Sigmoid colon (tissue), 7 donors: ENCODE measurements around the gene OR4D6. TPM values are rescaled to one million over a fixed set of nuclear protein-coding genes. Genes with fewer than 3 reads are reported as not detected.
"Not testable (repeated sequence)": the region's sequence is repeated elsewhere in the genome, so short reads cannot be mapped to it uniquely, and the experiment has no call there.

Experiments used
- DNase-seq: peaks from one replicate; pipeline ENCODE4 v3.0.0-alpha.2; 2019
- H3K27ac ChIP-seq, 4 donors: fragments of 200-600 bp; sonication (generic); one replicate each; pipeline ENCODE4 v1.5.1; 2016 to 2019; ENCODE audit warnings: mild to moderate bottlenecking in 1 of 4
- H3K27me3 ChIP-seq, 3 donors: fragments of 200-600 bp; sonication (generic); one replicate each; pipeline ENCODE4 v1.5.1; 2019; ENCODE audit warnings: mild to moderate bottlenecking in 1 of 3
- H3K36me3 ChIP-seq, 4 donors: fragments of 200-600 bp; sonication (generic); one replicate each; pipeline ENCODE4 v1.5.1; 2016 to 2019
- H3K4me1 ChIP-seq, 4 donors: fragments of 200-600 bp; sonication (generic); one replicate each; pipeline ENCODE4 v1.5.1; 2017 to 2019
- H3K4me3 ChIP-seq, 4 donors: fragments of 200-600 bp; sonication (generic); one replicate each; pipeline ENCODE4 v1.5.1; 2017 to 2019; ENCODE audit warnings: mild to moderate bottlenecking in 2 of 4, moderate library complexity in 1 of 4
- H3K9me3 ChIP-seq, 4 donors: fragments of 200-600 bp in 3 of 4; sonication (generic) in 3 of 4; one replicate each; pipeline versions ENCODE4 v1.5.1 to v1.6.1; 2013 to 2019
- CTCF ChIP-seq, 4 experiments: fragments of 450-650 bp in 3 of 4; fragments of 200-600 bp in 1 of 4; IDR thresholded peaks; one replicate each; pipeline ENCODE4 v1.5.1; 2016 to 2019; ENCODE audit warnings: antibody characterized with exemption in 4 of 4, mild to moderate bottlenecking in 3 of 4, moderate library complexity in 2 of 4
- EP300 ChIP-seq, 4 donors: sonication (generic); formaldehyde crosslinking; IDR thresholded peaks; one replicate each; pipeline ENCODE4 v1.6.1; 2017; ENCODE audit warnings: antibody characterized with exemption in 4 of 4
- POLR2A ChIP-seq, 2 donors: fragments of 450-650 bp; IDR thresholded peaks; one replicate each; pipeline ENCODE4 v1.6.1; 2016; ENCODE audit warnings: antibody characterized with exemption in 2 of 2, mild to moderate bottlenecking in 2 of 2, moderate library complexity in 2 of 2
- POLR2AphosphoS5 ChIP-seq, 4 donors: sonication (generic); formaldehyde crosslinking; IDR thresholded peaks; one replicate each; pipeline ENCODE4 v1.6.1; 2017; ENCODE audit warnings: antibody characterized with exemption in 4 of 4
- WGBS, 2 donors: extraction: QIAGEN DNeasy Blood & Tissue Kit; methylation state at CpG; one replicate each; pipeline ENCODE4 v1.1.7; 2013; 5-methylcytosine and 5-hydroxymethylcytosine counted together
- intact Hi-C: fragments of 100-400 bp; cut with DNase I; formaldehyde crosslinking; loops from one replicate; pipeline ENCODE4 v1.15.1; 2023
- polyA plus RNA-seq, 3 donors: library from polyadenylated mRNA; stranded (reverse); fragments of 200-250 nt; gene quantifications; one replicate each; pipeline ENCODE4 v1.2.3, GENCODE V29; 2013
- total RNA-seq, 4 donors: library from RNA; depleted of rRNA; stranded (reverse); fragments of >200 nt; gene quantifications; one replicate each; pipeline ENCODE4 v1.1.0, GENCODE V29; 2016
- donor health status: healthy with polysubstance abuse.
- donor health status: Bipolar disorder and iron deficiency.
- donor health status: healthy.

OR4D6 gene
- total and polyA plus RNA-seq, 7 donors: not detected

GRCh38 chr11:59429924-59430516, 26.7 kb upstream of the OR4D6 start:
- intact Hi-C loops: no loop called here
- DNase-seq: no peak
- no peak overlapping the region for H3K27ac ChIP-seq
- WGBS, 2 donors: 62 to 69% methylated on average over 4 of the region's 4 CpGs
- H3K36me3 ChIP-seq: no peaks in the 10 kb centered on the region
- peak in 3 of 4 experiments; percentile 16 to 37 (median 30) for TF ChIP-seq CTCF (IDR thresholded peaks at IDR 0.05)
- TF ChIP-seq POLR2AphosphoS5 (IDR thresholded peaks at IDR 0.05): no peak
- no peaks in the 10 kb centered on the region for H3K27me3 ChIP-seq
- no peaks in the 10 kb centered on the region for H3K4me1 ChIP-seq
- H3K9me3 ChIP-seq: no peaks in the 10 kb centered on the region
- H3K4me3 ChIP-seq: no peak overlapping the region

- no peaks in the 10 kb centered on the region for H3K4me1 ChIP-seq
- no peaks in the 10 kb centered on the region for H3K27me3 ChIP-seq
- no peaks in the 10 kb centered on the region for H3K9me3 ChIP-seq
- 67 to 73% methylated on average over 3 of the region's 3 CpGs for WGBS, 2 donors
- TF ChIP-seq POLR2AphosphoS5 (IDR thresholded peaks at IDR 0.05) (no peak), CTCF (IDR thresholded peaks at IDR 0.05) (no peak), POLR2A (IDR thresholded peaks at IDR 0.05) (no peak), EP300 (IDR thresholded peaks at IDR 0.05) (no peak)
- no peak within 1 kb of the TSS for H3K4me3 ChIP-seq
- no peak within 1 kb of the TSS for H3K27ac ChIP-seq
- DNase-seq: no peak
- intact Hi-C loops: no loop called here
- H3K36me3 ChIP-seq: no peaks in the 10 kb centered on the region
These were observed 20.6 kb upstream of the OR4D6 start, which contains the start of gene OR5A1 for GRCh38 chr11:59436169-59436568. TSS of gene OR5A1 (plus strand) at chr11:59436469. CDS start at chr11:59443169, 6,700 bp downstream.

- Histone ChIP-seq H3K36me3 (no peaks in the 10 kb centered on the region), H3K27me3 (no peaks in the 10 kb centered on the region), H3K4me1 (no peaks in the 10 kb centered on the region), H3K9me3 (no peaks in the 10 kb centered on the region), H3K4me3 (no peak overlapping the region), H3K27ac (no peak overlapping the region)
- TF ChIP-seq POLR2A (IDR thresholded peaks at IDR 0.05) (no peak), EP300 (IDR thresholded peaks at IDR 0.05) (no peak), POLR2AphosphoS5 (IDR thresholded peaks at IDR 0.05) (no peak), CTCF (IDR thresholded peaks at IDR 0.05) (no peak)
- 87% methylated on average over 7 of the region's 7 CpGs for WGBS, 2 donors
- intact Hi-C loops: no loop called here
- DNase-seq: no peak
These were observed 19.0 kb upstream of the OR4D6 start for GRCh38 chr11:59437770-59438169.

GRCh38 chr11:59445624-59446023, 11.1 kb upstream of the OR4D6 start:
- H3K27me3 ChIP-seq, intact Hi-C loops, H3K4me3 ChIP-seq, H3K27ac ChIP-seq, DNase-seq, H3K36me3 ChIP-seq, H3K4me1 ChIP-seq, H3K9me3 ChIP-seq: not testable (repeated sequence)
- 84 to 89% methylated on average over 1 of the region's 1 CpG for WGBS, 2 donors

- Histone ChIP-seq H3K9me3 (no peaks in the 10 kb centered on the region), H3K36me3 (no peaks in the 10 kb centered on the region), H3K27me3 (no peaks in the 10 kb centered on the region), H3K4me3 (no peak overlapping the region), H3K4me1 (no peaks in the 10 kb centered on the region), H3K27ac (no peak overlapping the region)
- TF ChIP-seq POLR2A (IDR thresholded peaks at IDR 0.05) (no peak), EP300 (IDR thresholded peaks at IDR 0.05) (no peak), CTCF (IDR thresholded peaks at IDR 0.05) (no peak), POLR2AphosphoS5 (IDR thresholded peaks at IDR 0.05) (no peak)
- no peak for DNase-seq
- 72 to 86% methylated on average over 2 of the region's 2 CpGs for WGBS, 2 donors
- intact Hi-C loops: no loop called here
These were observed 8.3 kb upstream of the OR4D6 start for GRCh38 chr11:59448484-59448883.
